ENCODE results near the gene KMT2C. TPM values are rescaled to one million over a fixed set of nuclear protein-coding genes. Genes with fewer than 3 reads are reported as not detected.
"Not testable (repeated sequence)": the region's sequence is repeated elsewhere in the genome, so short reads cannot be mapped to it uniquely, and the experiment has no call there.

KMT2C gene
- total RNA-seq, 2 experiments from 2014 or later = 66.7 to 74.0 TPM

- DNase-seq = peak; percentile 42
- POLR2A ChIA-PET; H3K36me3 Mint-ChIP-seq (ENCODE audit: low read depth); H3K9me3 Mint-ChIP-seq; CTCF ChIA-PET; H3K27me3 Mint-ChIP-seq: not testable (repeated sequence)
- Mint-ChIP-seq H3K27ac (peak overlapping the region; percentile 94), H3K4me3 (peak overlapping the region; percentile 82), H3K4me1 (peaks cover 28% of the 10 kb centered on the region)
These were observed 1.1 kb downstream of the KMT2C start for GRCh38 chr7:152434511-152435383.

GRCh38 chr7:152433721-152434490 lies 1.9 kb downstream of the KMT2C start:
- H3K36me3 Mint-ChIP-seq (ENCODE audit: low read depth); CTCF ChIA-PET; H3K27me3 Mint-ChIP-seq; POLR2A ChIA-PET; H3K9me3 Mint-ChIP-seq: not testable (repeated sequence)
- peak overlapping the region; percentile 94 for H3K27ac Mint-ChIP-seq
- H3K4me1 Mint-ChIP-seq = peaks cover 32% of the 10 kb centered on the region
- H3K4me3 Mint-ChIP-seq = peak overlapping the region; percentile 82
- peak; percentile 68 for DNase-seq

GRCh38 chr7:152432735-152433134 lies 3.1 kb downstream of the KMT2C start:
- H3K9me3 Mint-ChIP-seq; H3K36me3 Mint-ChIP-seq (ENCODE audit: low read depth); H3K27ac Mint-ChIP-seq; H3K27me3 Mint-ChIP-seq; DNase-seq; POLR2A ChIA-PET: not testable (repeated sequence)
- CTCF ChIA-PET = interaction anchor here (0.7 kb wide), 1 partner anchor 320 kb away, joined by 3 read pairs; no protein-coding TSS in a partner anchor
- Mint-ChIP-seq H3K4me3 (peak overlapping the region; percentile 82), H3K4me1 (peaks cover 38% of the 10 kb centered on the region)

GRCh38 chr7:152430854-152431253 lies 4.9 kb downstream of the KMT2C start:
- H3K36me3 Mint-ChIP-seq (ENCODE audit: low read depth) = peaks cover 8% of the 10 kb centered on the region
- no peak overlapping the region for H3K4me3 Mint-ChIP-seq
- H3K4me1 Mint-ChIP-seq = peaks cover 38% of the 10 kb centered on the region
- H3K27me3 Mint-ChIP-seq = no peaks in the 10 kb centered on the region
- ChIA-PET POLR2A (no interaction called here), CTCF (no interaction called here)
- no peak for DNase-seq
- H3K9me3 Mint-ChIP-seq = no peaks in the 10 kb centered on the region
- no peak overlapping the region for H3K27ac Mint-ChIP-seq

GRCh38 chr7:152430118-152430517 lies 5.7 kb downstream of the KMT2C start:
- POLR2A ChIA-PET; DNase-seq; H3K36me3 Mint-ChIP-seq (ENCODE audit: low read depth); H3K9me3 Mint-ChIP-seq; H3K27ac Mint-ChIP-seq; H3K27me3 Mint-ChIP-seq; H3K4me3 Mint-ChIP-seq: not testable (repeated sequence)
- CTCF ChIA-PET = interaction anchor here (0.7 kb wide), 1 partner anchor 50 kb away, joined by 4 read pairs; no protein-coding TSS in a partner anchor
- peaks cover 42% of the 10 kb centered on the region for H3K4me1 Mint-ChIP-seq

- ChIA-PET POLR2A (interaction anchor here (0.6 kb wide), 1 partner anchor 32 kb away, joined by 6 read pairs; no protein-coding TSS in a partner anchor), CTCF (interaction anchor here (0.6 to 1.3 kb wide), 2 partner anchors 18 to 38 kb away, joined by 3 to 4 read pairs; no protein-coding TSS in a partner anchor)
- H3K9me3 Mint-ChIP-seq = peaks cover 20% of the 10 kb centered on the region
- no peak overlapping the region for H3K27ac Mint-ChIP-seq
- no peaks in the 10 kb centered on the region for H3K27me3 Mint-ChIP-seq
- no peak for DNase-seq
- H3K36me3 Mint-ChIP-seq (ENCODE audit: low read depth) = peaks cover 31% of the 10 kb centered on the region
- no peak overlapping the region for H3K4me3 Mint-ChIP-seq
- peaks cover 47% of the 10 kb centered on the region for H3K4me1 Mint-ChIP-seq
These were observed 11.3 kb downstream of the KMT2C start for GRCh38 chr7:152424348-152425108.

GRCh38 chr7:152423991-152424347 lies 11.8 kb downstream of the KMT2C start:
- ChIA-PET POLR2A (interaction anchor here (0.6 kb wide), 1 partner anchor 33 kb away, joined by 6 read pairs; no protein-coding TSS in a partner anchor), CTCF (interaction anchor here (0.6 to 1.3 kb wide), 2 partner anchors 38 kb away, joined by 3 read pairs; no protein-coding TSS in a partner anchor)
- peaks cover 34% of the 10 kb centered on the region for H3K36me3 Mint-ChIP-seq (ENCODE audit: low read depth)
- H3K4me1 Mint-ChIP-seq = peaks cover 45% of the 10 kb centered on the region
- H3K9me3 Mint-ChIP-seq = peaks cover 20% of the 10 kb centered on the region
- no peak overlapping the region for H3K27ac Mint-ChIP-seq
- H3K4me3 Mint-ChIP-seq = no peak overlapping the region
- no peaks in the 10 kb centered on the region for H3K27me3 Mint-ChIP-seq
- no peak for DNase-seq

- CTCF ChIA-PET = interaction anchor here (0.9 kb wide), 1 partner anchor 13 kb away, joined by 3 read pairs; no protein-coding TSS in a partner anchor
- DNase-seq, POLR2A ChIA-PET, H3K27me3 Mint-ChIP-seq, H3K27ac Mint-ChIP-seq, H3K4me3 Mint-ChIP-seq: not testable (repeated sequence)
- Mint-ChIP-seq H3K36me3 (ENCODE audit: low read depth) (peaks cover 36% of the 10 kb centered on the region), H3K4me1 (peaks cover 40% of the 10 kb centered on the region), H3K9me3 (peaks cover 20% of the 10 kb centered on the region)
These were observed 12.6 kb downstream of the KMT2C start for GRCh38 chr7:152423171-152423570.

GRCh38 chr7:152420950-152421349 lies 14.9 kb downstream of the KMT2C start:
- H3K4me3 Mint-ChIP-seq, DNase-seq, POLR2A ChIA-PET, H3K27ac Mint-ChIP-seq, H3K27me3 Mint-ChIP-seq: not testable (repeated sequence)
- peaks cover 20% of the 10 kb centered on the region for H3K9me3 Mint-ChIP-seq
- CTCF ChIA-PET = interaction anchor here (0.6 kb wide), 1 partner anchor 85 kb away, joined by 3 read pairs; no protein-coding TSS in a partner anchor
- H3K4me1 Mint-ChIP-seq = peaks cover 34% of the 10 kb centered on the region
- H3K36me3 Mint-ChIP-seq (ENCODE audit: low read depth) = peaks cover 36% of the 10 kb centered on the region

GRCh38 chr7:152419473-152420429 lies 16.1 kb downstream of the KMT2C start:
- H3K4me3 Mint-ChIP-seq = no peak overlapping the region
- peaks cover 37% of the 10 kb centered on the region for H3K36me3 Mint-ChIP-seq (ENCODE audit: low read depth)
- ChIA-PET POLR2A (no interaction called here), CTCF (no interaction called here)
- peaks cover 15% of the 10 kb centered on the region for H3K9me3 Mint-ChIP-seq
- H3K27me3 Mint-ChIP-seq = no peaks in the 10 kb centered on the region
- H3K27ac Mint-ChIP-seq = no peak overlapping the region
- DNase-seq = no peak
- H3K4me1 Mint-ChIP-seq = peaks cover 26% of the 10 kb centered on the region

GRCh38 chr7:152414779-152415178 lies 21.0 kb downstream of the KMT2C start:
- ChIA-PET CTCF (interaction anchor here (0.9 kb wide), 1 partner anchor 74 kb away, joined by 3 read pairs; no protein-coding TSS in a partner anchor), POLR2A (no interaction called here)
- Mint-ChIP-seq H3K4me3 (no peak overlapping the region), H3K4me1 (peaks cover 8% of the 10 kb centered on the region), H3K9me3 (no peaks in the 10 kb centered on the region), H3K27me3 (no peaks in the 10 kb centered on the region), H3K36me3 (ENCODE audit: low read depth) (peaks cover 15% of the 10 kb centered on the region), H3K27ac (no peak overlapping the region)
- no peak for DNase-seq

GRCh38 chr7:152411389-152411788 lies 24.4 kb downstream of the KMT2C start:
- Mint-ChIP-seq H3K4me3 (no peak overlapping the region), H3K4me1 (peaks cover 2% of the 10 kb centered on the region), H3K27me3 (no peaks in the 10 kb centered on the region), H3K36me3 (ENCODE audit: low read depth) (peaks cover 5% of the 10 kb centered on the region), H3K9me3 (peaks cover 8% of the 10 kb centered on the region), H3K27ac (no peak overlapping the region)
- CTCF ChIA-PET = no interaction called here
- POLR2A ChIA-PET = no interaction called here
- no peak for DNase-seq
